Upper lobe of left lung (tissue), 4 donors: ENCODE measurements around the gene SERPINE1.

Source experiments
- POLR2A ChIP-seq, 4 donors: fragments of 450-650 bp; IDR thresholded peaks; one replicate each; pipeline ENCODE4 v1.5.1; 2016 to 2017; ENCODE audit warnings: antibody characterized with exemption in 4 of 4, mild to moderate bottlenecking in 2 of 4
- TF ChIP-seq, protein P1 (sequence below), 6 experiments: fragments of 450-650 bp in 4 of 6; fragments of 200-600 bp in 2 of 6; sonication (generic) in 2 of 6; IDR thresholded peaks; one replicate each; pipeline ENCODE4 v1.5.1; 2016 to 2019; ENCODE audit warnings: antibody characterized with exemption in 6 of 6

DNA sequence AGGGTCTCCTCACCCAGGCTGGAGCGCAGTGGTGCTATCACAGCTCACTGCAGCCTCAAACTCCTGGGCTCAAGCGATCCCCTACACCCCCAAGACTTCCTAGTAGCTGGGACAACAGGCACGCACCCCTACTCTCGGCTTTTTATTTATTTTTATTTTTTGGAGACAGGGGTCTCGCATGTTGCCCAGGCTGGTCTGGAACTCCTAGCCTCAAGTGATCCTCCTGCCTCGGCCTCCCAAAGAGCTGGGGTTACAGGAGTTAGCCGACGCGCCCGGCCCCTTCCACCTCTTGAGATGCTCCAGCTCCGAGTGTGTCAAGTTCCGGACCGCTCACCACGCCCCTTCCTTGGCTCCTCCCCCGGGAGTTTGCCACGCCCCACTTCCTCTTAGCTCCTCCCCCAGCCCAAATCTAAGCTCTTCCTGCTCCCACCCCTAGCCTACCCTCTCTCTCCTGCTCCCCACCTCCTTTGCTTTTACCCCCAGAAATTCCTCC, 46.9 kb downstream of the SERPINE1 start:
- TF ChIP-seq, protein P1, sequence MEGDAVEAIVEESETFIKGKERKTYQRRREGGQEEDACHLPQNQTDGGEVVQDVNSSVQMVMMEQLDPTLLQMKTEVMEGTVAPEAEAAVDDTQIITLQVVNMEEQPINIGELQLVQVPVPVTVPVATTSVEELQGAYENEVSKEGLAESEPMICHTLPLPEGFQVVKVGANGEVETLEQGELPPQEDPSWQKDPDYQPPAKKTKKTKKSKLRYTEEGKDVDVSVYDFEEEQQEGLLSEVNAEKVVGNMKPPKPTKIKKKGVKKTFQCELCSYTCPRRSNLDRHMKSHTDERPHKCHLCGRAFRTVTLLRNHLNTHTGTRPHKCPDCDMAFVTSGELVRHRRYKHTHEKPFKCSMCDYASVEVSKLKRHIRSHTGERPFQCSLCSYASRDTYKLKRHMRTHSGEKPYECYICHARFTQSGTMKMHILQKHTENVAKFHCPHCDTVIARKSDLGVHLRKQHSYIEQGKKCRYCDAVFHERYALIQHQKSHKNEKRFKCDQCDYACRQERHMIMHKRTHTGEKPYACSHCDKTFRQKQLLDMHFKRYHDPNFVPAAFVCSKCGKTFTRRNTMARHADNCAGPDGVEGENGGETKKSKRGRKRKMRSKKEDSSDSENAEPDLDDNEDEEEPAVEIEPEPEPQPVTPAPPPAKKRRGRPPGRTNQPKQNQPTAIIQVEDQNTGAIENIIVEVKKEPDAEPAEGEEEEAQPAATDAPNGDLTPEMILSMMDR (IDR thresholded peaks at IDR 0.05), result no peak
- TF ChIP-seq POLR2A (IDR thresholded peaks at IDR 0.05), result no peak
